ENCODE data around the gene SCRT2. TPM values are rescaled to one million over a fixed set of nuclear protein-coding genes. Genes with fewer than 3 reads are reported as not detected.

The SCRT2 gene
- total RNA-seq, 2 donors from 2014 or later, result not detected

GRCh38 chr20:635893-636338, 39.7 kb downstream of the SCRT2 start:
- Histone ChIP-seq H3K4me3 (no peak overlapping the region), H3K27me3 (no peaks in the 10 kb centered on the region), H3K36me3 (no peaks in the 10 kb centered on the region), H3K9me3 (no peaks in the 10 kb centered on the region), H3K27ac (no peak overlapping the region), H3K4me1 (no peaks in the 10 kb centered on the region)
- no peak for DNase-seq (ENCODE audit: low spot score)
- TF ChIP-seq CTCF (IDR thresholded peaks at IDR 0.05), result no peak

- no peaks in the 10 kb centered on the region for H3K9me3 ChIP-seq
- TF ChIP-seq CTCF (IDR thresholded peaks at IDR 0.05), result no peak
- no peaks in the 10 kb centered on the region for H3K36me3 ChIP-seq
- H3K4me1 ChIP-seq, result no peaks in the 10 kb centered on the region
- no peaks in the 10 kb centered on the region for H3K27me3 ChIP-seq
- H3K4me3 ChIP-seq, result no peak overlapping the region
- no peak overlapping the region for H3K27ac ChIP-seq
- no peak for DNase-seq (ENCODE audit: low spot score)
Measured at GRCh38 chr20:635028-635892, 40.3 kb downstream of the SCRT2 start.

- no peak for DNase-seq (ENCODE audit: low spot score)
- Histone ChIP-seq H3K4me3 (no peak overlapping the region), H3K9me3 (no peaks in the 10 kb centered on the region), H3K27ac (no peak overlapping the region), H3K4me1 (no peaks in the 10 kb centered on the region), H3K27me3 (no peaks in the 10 kb centered on the region), H3K36me3 (no peaks in the 10 kb centered on the region)
- no peak for TF ChIP-seq CTCF (IDR thresholded peaks at IDR 0.05)
Measured at GRCh38 chr20:634148-634925, 41.3 kb downstream of the SCRT2 start.

GRCh38 chr20:631101-631500, 44.5 kb downstream of the SCRT2 start:
- no peaks in the 10 kb centered on the region for H3K36me3 ChIP-seq
- H3K27ac ChIP-seq, result no peak overlapping the region
- no peaks in the 10 kb centered on the region for H3K27me3 ChIP-seq
- no peak overlapping the region for H3K4me3 ChIP-seq
- no peak for DNase-seq (ENCODE audit: low spot score)
- H3K9me3 ChIP-seq, result no peaks in the 10 kb centered on the region
- no peaks in the 10 kb centered on the region for H3K4me1 ChIP-seq
- no peak for TF ChIP-seq CTCF (IDR thresholded peaks at IDR 0.05)

GRCh38 chr20:626579-626978, 49.0 kb downstream of the SCRT2 start:
- Histone ChIP-seq H3K9me3 (no peaks in the 10 kb centered on the region), H3K27ac (no peak overlapping the region), H3K4me3 (no peak overlapping the region), H3K36me3 (no peaks in the 10 kb centered on the region), H3K4me1 (no peaks in the 10 kb centered on the region), H3K27me3 (no peaks in the 10 kb centered on the region)
- no peak for TF ChIP-seq CTCF (IDR thresholded peaks at IDR 0.05)
- DNase-seq (ENCODE audit: low spot score), result no peak

All from right atrium auricular region (tissue), 2 donors.